ENCODE measurements around the gene ZNF124.

DNA sequence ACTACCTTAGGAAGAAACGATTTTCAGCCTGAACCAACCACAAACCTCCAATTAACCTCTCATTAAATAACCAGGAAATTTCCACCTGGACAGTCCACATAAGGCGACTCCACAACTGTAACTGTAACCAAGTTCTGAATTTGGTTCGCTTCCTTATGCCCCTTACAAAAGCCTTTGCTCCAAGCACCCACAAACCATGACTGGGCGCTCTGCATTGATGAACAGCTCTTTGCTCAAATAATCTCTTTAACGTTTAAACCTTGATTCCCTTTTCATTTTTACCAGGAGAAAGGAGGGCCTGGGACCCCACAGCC lies 38.2 kb upstream of the ZNF124 start:
- TF ChIP-seq TAF1 (IDR thresholded peaks at IDR 0.05; ENCODE audit: low read depth, low read length) (no peak), PAX5 (IDR thresholded peaks at IDR 0.05; ENCODE audit: insufficient read depth, low read length, severe bottlenecking) (no peak), POLR2AphosphoS5 (IDR thresholded peaks at IDR 0.05; ENCODE audit: low read depth, low read length) (no peak), POLR2A (IDR thresholded peaks at IDR 0.05; ENCODE audit: low read depth, low read length) (no peak)
